Activated naive CD4-positive, alpha-beta T cell treated with anti-CD3 and anti-CD28 coated beads for 36 hours (primary cell): ENCODE measurements around the gene PXYLP1. TPM values are rescaled to one million over a fixed set of nuclear protein-coding genes. Genes with fewer than 3 reads are reported as not detected.

Source experiments
- CTCF ChIA-PET: fragments of 350-600 bp; sonication (Branson Sonifier 250); formaldehyde crosslinking; loops from one replicate; lab custom pipeline; 2021; ENCODE audit warnings: antibody characterized with exemption; lab: Charles Lee
- DNase-seq: peaks from one replicate; pipeline ENCODE4 v3.0.0-alpha.2; 2020
- H3K27ac Mint-ChIP-seq: one replicate; pipeline ENCODE4 v1.8.0; 2021; ENCODE audit warnings: mild to moderate bottlenecking, mixed read lengths
- H3K27me3 Mint-ChIP-seq: one replicate; pipeline ENCODE4 v1.8.0; 2021; ENCODE audit warnings: low read depth, mixed read lengths
- H3K36me3 Mint-ChIP-seq: one replicate; pipeline ENCODE4 v1.8.0; 2021; ENCODE audit warnings: low read depth, mixed read lengths
- H3K4me1 Mint-ChIP-seq: one replicate; pipeline ENCODE4 v1.8.0; 2021; ENCODE audit warnings: low read depth, mixed read lengths
- H3K4me3 Mint-ChIP-seq: one replicate; pipeline ENCODE4 v1.8.0; 2021; ENCODE audit warnings: mild to moderate bottlenecking, moderate library complexity, mixed read lengths
- H3K9me3 Mint-ChIP-seq: one replicate; pipeline ENCODE4 v1.8.0; 2021; ENCODE audit warnings: mixed read lengths
- intact Hi-C: fragments of 100-400 bp; cut with micrococcal nuclease; formaldehyde crosslinking; loops from one replicate; pipeline ENCODE4 v1.15.1; 2023
- total RNA-seq, 2 experiments: library from RNA; stranded (reverse); gene quantifications; one replicate each; pipeline ENCODE4 v1.2.3, GENCODE V29; 2021

The PXYLP1 gene
- total RNA-seq, 2 experiments from 2014 or later, result 8.4 to 9.7 TPM

DNA sequence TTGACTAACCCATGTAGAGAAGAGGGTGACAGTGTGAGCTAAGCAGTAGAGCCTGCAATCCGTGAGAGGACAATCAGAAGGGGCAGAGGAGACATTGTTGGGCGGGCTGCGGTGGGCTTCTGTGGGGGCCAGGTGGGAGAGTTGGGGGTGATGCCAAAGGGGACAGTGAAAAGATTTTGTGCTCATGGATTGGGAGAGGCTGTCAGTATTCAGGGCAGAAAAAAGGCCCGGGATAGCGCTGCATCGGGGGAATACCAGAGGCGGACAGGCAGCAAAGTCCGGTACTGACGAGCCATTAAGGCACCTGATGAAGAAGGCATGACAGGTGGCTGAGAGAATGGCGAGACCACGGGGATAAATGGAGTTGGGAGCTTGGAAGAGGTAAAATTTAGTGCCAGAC is 1.3 kb upstream of the PXYLP1 start:
- intact Hi-C loops, result loop anchor here (2.0 to 10.0 kb wide), 5 partner anchors 185 to 1345 kb away; partner anchors contain the start of genes ATR and RNF7
- Mint-ChIP-seq H3K4me3 (peak overlapping the region; percentile 97), H3K9me3 (no peaks in the 10 kb centered on the region), H3K27me3 (no peaks in the 10 kb centered on the region), H3K4me1 (peaks cover 26% of the 10 kb centered on the region), H3K36me3 (no peaks in the 10 kb centered on the region), H3K27ac (peak overlapping the region; percentile 95)
- CTCF ChIA-PET, result interaction anchor here (1.6 to 5.6 kb wide), 4 partner anchors 11 to 71 kb away, joined by 6 to 62 read pairs (median 39); no protein-coding TSS in a partner anchor
- no peak for DNase-seq

DNA sequence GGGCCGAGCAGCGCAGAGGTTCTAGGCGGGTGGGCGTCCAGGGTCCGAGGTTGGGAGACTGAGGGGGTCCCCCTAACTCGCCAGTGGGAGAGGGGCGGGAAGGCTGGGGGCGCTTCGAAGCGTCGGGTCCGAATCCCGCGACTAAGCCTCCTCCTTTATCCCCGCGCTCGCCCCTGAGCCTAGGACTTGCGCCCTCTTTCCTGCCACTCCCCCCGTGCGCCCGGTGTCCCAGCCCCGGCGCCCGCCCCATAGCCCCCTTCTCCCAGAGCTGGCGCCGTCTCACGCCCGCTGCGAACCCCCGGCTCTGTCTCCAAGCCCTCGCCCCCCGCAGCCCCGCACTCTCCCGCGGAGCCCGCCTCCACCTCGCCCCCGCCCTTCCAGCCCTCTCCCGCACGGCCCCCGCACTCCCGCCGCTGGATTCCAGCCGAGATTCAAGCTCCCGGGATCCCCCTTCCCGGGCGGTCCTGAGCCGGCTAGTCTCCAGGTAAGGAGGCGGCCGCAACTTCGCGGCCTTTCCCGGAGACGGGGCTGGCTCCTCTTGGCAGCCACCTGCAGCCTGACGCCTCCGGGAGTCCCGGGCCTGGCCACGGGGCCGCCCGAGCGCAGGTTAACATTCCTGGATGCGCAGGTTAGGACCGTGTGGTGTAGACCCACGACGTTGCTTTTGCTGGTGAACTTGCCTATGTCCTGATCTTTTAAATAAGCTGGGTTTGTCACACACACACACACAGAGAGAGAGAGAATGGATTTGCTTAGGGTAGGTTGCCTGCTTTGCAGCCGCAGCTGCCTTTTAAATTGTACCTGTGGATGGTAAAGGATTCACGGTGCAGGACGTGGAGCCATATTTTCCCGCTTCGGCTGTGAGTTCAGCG is 563 bp downstream of the PXYLP1 start:
- Mint-ChIP-seq H3K4me3 (peak overlapping the region; percentile 73), H3K9me3 (no peaks in the 10 kb centered on the region), H3K4me1 (peaks cover 38% of the 10 kb centered on the region), H3K27ac (no peak overlapping the region), H3K27me3 (no peaks in the 10 kb centered on the region), H3K36me3 (peaks cover 6% of the 10 kb centered on the region)
- DNase-seq, result peak; percentile 34
- intact Hi-C loops, result loop anchor here (1.0 to 10.0 kb wide), 13 partner anchors 7 to 1343 kb away; partner anchors contain the start of genes ATR, RNF7 and SLC25A36
- CTCF ChIA-PET, result interaction anchor here (0.6 to 5.6 kb wide), 31 partner anchors 7 to 564 kb away, joined by 3 to 62 read pairs (median 4); no protein-coding TSS in a partner anchor

DNA sequence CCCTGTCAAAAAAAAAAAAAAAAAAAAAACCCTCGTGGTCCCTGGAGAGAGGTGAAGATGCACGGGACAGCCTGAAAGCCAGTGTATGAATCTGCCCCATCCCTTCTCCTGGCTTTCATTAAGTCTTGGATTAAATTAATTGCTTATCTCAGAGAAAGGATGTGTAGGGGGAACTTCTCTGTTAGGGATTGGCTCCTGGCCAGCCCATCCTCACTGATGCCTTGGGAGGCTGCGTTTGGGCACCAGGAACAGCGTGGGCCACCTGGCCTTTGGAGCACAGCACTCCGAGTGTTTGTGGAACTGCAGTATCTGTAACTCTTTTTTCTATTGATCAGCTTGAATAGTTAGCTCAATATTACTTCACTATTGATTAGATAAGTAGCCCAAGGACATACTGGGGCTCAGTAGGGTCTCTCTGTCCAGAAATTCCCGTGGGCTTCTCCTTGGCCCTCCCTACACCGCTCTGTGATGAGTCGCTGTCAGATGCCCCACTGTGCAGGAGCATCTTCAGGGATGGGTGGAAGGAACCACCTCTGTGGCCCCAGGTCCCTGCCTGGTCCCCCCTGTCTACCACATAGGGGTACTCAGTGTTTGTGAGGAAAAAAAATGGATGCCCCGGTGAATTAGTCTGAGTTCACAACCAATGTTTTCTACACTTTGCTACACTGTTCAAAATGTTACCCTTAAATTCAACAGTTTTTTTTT is 2.0 kb downstream of the PXYLP1 start:
- Mint-ChIP-seq H3K27me3 (no peaks in the 10 kb centered on the region), H3K4me1 (peaks cover 52% of the 10 kb centered on the region), H3K27ac (no peak overlapping the region), H3K36me3 (peaks cover 6% of the 10 kb centered on the region), H3K4me3 (no peak overlapping the region), H3K9me3 (no peaks in the 10 kb centered on the region)
- intact Hi-C loops, result loop anchor here (5.0 to 10.0 kb wide), 3 partner anchors 324 to 1341 kb away; partner anchors contain the start of genes ATR and RNF7
- DNase-seq, result no peak
- CTCF ChIA-PET, result interaction anchor here (0.9 to 5.6 kb wide), 12 partner anchors 9 to 223 kb away, joined by 3 to 62 read pairs (median 10); no protein-coding TSS in a partner anchor

DNA sequence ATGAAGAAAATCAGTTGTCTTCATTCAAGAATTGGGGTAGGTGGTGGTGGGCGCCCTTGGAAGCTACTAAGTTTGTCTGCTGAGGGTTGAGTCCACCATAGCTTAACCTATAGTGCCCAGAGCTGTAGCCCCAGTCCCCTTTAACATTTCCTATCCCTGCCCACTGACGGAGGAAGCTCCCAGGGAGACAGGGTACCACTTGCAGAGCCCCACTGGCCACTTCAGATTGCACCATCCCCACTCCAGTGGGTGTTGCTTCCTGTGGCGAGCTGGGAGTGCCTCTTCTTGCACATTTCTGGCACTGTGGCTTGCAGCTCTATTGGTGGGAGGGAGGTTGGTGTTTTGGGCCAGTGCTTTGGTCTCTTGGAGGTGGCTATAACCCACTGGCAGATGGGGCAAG is 2.7 kb downstream of the PXYLP1 start:
- CTCF ChIA-PET, result interaction anchor here (0.9 to 5.6 kb wide), 8 partner anchors 9 to 222 kb away, joined by 3 to 62 read pairs (median 5); no protein-coding TSS in a partner anchor
- DNase-seq, result no peak
- no peak overlapping the region for H3K4me3 Mint-ChIP-seq
- peaks cover 6% of the 10 kb centered on the region for H3K36me3 Mint-ChIP-seq
- no peaks in the 10 kb centered on the region for H3K9me3 Mint-ChIP-seq
- H3K4me1 Mint-ChIP-seq, result peaks cover 59% of the 10 kb centered on the region
- intact Hi-C loops, result loop anchor here (5.0 to 10.0 kb wide), 3 partner anchors 323 to 1341 kb away; partner anchors contain the start of genes ATR and RNF7
- no peak overlapping the region for H3K27ac Mint-ChIP-seq
- no peaks in the 10 kb centered on the region for H3K27me3 Mint-ChIP-seq

DNA sequence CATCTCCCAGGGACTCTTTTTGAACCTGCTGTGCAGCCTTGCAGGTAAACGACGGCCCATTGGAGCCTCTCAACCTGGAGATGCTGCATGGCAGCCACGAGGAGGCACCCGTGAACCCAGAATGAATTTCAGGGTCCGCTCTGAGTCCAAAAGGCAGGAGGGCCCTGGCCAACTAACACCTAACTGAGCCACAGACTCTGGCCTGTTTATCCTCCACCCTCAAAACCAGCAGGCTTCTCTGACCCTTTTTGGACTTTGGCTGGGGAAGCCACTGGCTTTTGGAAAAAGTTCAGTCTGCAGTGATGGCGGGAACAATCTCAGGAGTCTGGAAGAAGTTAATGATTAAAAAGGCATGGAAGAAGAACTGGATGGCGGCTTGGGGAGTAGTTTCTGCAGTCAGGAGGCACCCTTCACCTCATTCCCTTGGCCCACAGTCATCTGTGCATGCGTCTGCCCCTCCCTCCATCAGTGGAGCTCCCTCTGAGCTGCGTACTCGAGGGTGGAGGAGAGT is 4.1 kb downstream of the PXYLP1 start:
- Mint-ChIP-seq H3K4me1 (peaks cover 62% of the 10 kb centered on the region), H3K9me3 (no peaks in the 10 kb centered on the region), H3K4me3 (no peak overlapping the region), H3K27ac (no peak overlapping the region), H3K36me3 (peaks cover 6% of the 10 kb centered on the region), H3K27me3 (no peaks in the 10 kb centered on the region)
- intact Hi-C loops, result loop anchor here (5.0 to 10.0 kb wide), 2 partner anchors 562 to 1339 kb away; partner anchors contain the start of gene ATR
- DNase-seq, result no peak
- CTCF ChIA-PET, result interaction anchor here (0.7 to 5.6 kb wide), 10 partner anchors 10 to 292 kb away, joined by 3 to 62 read pairs (median 6); no protein-coding TSS in a partner anchor

DNA sequence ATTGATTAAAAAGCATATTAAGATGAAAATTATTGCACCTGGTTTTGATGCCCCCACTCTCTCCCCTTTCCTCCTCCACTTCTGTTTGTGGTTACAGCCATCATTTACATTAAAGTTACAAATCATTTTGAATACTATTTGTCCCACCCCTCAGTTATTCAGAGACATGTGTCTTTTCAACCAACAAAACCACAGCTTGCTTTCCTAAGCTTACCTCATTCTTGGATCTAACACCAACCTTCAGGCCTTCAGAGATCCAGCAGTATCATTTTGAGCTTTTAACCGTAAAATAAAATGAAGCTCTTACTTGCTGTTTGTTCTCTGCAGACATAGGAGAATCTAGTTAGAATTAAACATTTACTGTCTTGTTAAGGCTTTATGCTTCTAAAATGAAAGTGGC is 4.7 kb downstream of the PXYLP1 start:
- intact Hi-C loops, result loop anchor here (5.0 to 10.0 kb wide), 2 partner anchors 561 to 1338 kb away; partner anchors contain the start of gene ATR
- no peak overlapping the region for H3K4me3 Mint-ChIP-seq
- peaks cover 6% of the 10 kb centered on the region for H3K36me3 Mint-ChIP-seq
- no peaks in the 10 kb centered on the region for H3K27me3 Mint-ChIP-seq
- DNase-seq, result no peak
- CTCF ChIA-PET, result interaction anchor here (0.5 to 2.2 kb wide), 11 partner anchors 9 to 310 kb away, joined by 3 to 12 read pairs (median 5); no protein-coding TSS in a partner anchor
- H3K4me1 Mint-ChIP-seq, result peaks cover 63% of the 10 kb centered on the region
- H3K27ac Mint-ChIP-seq, result peak overlapping the region; percentile 47
- H3K9me3 Mint-ChIP-seq, result no peaks in the 10 kb centered on the region

DNA sequence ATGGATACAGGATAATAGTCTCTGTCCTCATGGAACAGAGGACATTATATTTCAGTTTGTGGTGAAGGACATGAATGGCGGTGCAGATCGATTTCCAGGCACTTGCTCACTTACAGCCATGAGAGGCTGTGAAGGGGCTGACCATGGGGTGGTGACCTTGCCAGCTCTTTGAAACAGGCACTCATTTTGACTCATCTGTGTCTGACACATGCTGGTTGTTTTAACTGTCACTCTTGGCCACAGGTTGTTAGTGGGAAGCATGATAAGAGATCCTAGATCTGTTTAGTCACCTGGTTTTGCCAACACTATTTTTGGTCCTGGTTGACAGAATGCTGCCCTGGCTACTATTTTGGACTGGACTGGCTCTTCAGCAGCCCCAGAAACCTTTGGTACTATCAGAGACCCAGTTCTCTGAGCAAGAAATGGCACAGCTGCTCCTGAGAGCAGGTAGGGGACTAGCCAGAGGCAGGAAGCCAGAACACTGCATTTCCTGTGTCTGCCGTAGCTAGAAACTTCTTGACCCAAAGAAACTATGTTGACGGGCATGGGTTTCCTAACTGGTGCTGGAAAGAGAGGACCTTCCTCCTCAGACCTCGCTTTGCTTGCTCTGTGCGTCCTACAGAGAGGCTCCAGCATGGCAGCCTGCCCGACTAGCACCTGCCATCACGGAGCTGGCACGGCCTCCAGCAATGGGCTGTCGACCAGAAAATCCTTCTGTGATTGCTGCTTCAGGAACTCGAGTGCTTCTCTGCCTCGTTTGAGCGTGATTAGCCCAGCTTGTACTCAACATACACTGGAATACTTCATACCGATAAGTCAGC is 6.3 kb downstream of the PXYLP1 start:
- Mint-ChIP-seq H3K27ac (peak overlapping the region; percentile 78), H3K36me3 (peaks cover 6% of the 10 kb centered on the region), H3K27me3 (no peaks in the 10 kb centered on the region), H3K9me3 (no peaks in the 10 kb centered on the region), H3K4me3 (peak overlapping the region; percentile 53), H3K4me1 (peaks cover 69% of the 10 kb centered on the region)
- intact Hi-C loops, result loop anchor here (1.0 to 10.0 kb wide), 3 partner anchors 41 to 1337 kb away; partner anchors contain the start of gene ATR
- CTCF ChIA-PET, result interaction anchor here (1.1 to 1.7 kb wide), 3 partner anchors 18 to 41 kb away, joined by 3 to 11 read pairs (median 4); no protein-coding TSS in a partner anchor
- peak; percentile 56 for DNase-seq

DNA sequence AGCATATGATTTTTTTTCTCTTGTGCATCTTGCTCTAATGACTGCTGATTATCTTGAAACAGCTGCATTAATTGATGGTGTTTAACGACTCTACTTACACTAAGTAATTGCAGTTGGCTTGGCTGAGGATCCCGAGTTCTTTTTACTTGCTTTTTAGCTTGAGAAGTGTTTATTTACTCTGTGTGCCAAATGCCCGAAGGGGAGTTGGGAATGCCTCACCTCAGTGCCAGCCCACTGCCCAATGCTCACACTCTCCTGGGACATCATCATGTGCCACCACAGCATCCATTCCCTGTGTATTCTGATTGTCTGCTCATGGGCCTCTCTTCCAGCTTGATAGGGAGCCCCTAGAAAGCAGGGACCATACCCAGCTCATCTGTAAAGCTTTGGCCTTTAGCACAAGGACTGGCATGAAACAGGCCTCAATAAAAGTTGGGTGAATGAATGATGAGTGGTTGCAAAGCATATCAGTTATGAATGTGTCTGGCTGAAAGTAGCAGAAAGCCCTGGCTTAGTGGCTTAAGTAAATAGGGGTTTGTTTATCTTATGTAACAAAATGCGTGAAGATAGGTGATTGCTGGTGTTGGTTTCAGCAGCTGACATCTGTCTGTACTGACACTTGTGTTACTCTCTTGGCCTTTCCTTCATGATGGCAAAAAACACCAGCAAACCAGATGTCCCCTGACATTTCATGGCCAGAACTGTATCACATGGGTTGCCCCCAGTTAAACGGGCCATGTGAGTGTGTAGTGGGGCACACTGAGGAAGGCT is 8.1 kb downstream of the PXYLP1 start:
- H3K9me3 Mint-ChIP-seq, result no peaks in the 10 kb centered on the region
- CTCF ChIA-PET, result interaction anchor here (0.8 to 2.1 kb wide), 3 partner anchors 8 to 32 kb away, joined by 3 to 7 read pairs (median 4); partner anchors contain the start of gene PXYLP1
- no peak for DNase-seq
- peaks cover 68% of the 10 kb centered on the region for H3K4me1 Mint-ChIP-seq
- H3K36me3 Mint-ChIP-seq, result peaks cover 6% of the 10 kb centered on the region
- H3K27ac Mint-ChIP-seq, result peak overlapping the region; percentile 78
- no peak overlapping the region for H3K4me3 Mint-ChIP-seq
- intact Hi-C loops, result loop anchor here (1.0 to 10.0 kb wide), 4 partner anchors 8 to 1335 kb away; partner anchors contain the start of genes ATR, PXYLP1 and SLC25A36
- no peaks in the 10 kb centered on the region for H3K27me3 Mint-ChIP-seq

DNA sequence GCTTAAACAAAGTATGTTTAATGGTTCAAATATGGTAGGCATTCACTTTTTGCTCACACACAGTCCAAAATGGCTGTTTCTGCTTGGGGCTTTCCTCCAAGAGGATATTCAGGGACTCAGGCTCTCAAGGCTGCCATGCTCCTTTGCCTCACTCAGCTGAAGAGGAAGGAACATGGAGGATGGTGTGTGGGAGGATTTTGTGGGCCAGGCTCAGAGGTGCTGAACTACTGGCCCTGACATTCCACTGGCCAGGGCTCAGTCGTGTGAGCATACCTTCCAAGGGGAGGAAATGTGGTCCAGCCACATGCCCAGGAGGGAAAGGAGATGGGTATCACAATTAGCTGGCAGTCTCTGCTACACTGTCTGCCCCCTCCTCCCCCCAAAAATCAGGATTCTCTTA is 8.7 kb downstream of the PXYLP1 start:
- peaks cover 68% of the 10 kb centered on the region for H3K4me1 Mint-ChIP-seq
- CTCF ChIA-PET, result interaction anchor here (0.6 to 2.1 kb wide), 4 partner anchors 8 to 172 kb away, joined by 3 to 7 read pairs (median 4); no protein-coding TSS in a partner anchor
- intact Hi-C loops, result no loop called here

More for the DNA sequence above, 8.7 kb downstream of the PXYLP1 start:
- peaks cover 6% of the 10 kb centered on the region for H3K36me3 Mint-ChIP-seq
- H3K27ac Mint-ChIP-seq, result no peak overlapping the region
- no peak for DNase-seq
- no peaks in the 10 kb centered on the region for H3K27me3 Mint-ChIP-seq
- no peaks in the 10 kb centered on the region for H3K9me3 Mint-ChIP-seq
- no peak overlapping the region for H3K4me3 Mint-ChIP-seq
